GM12878 (cell line): ENCODE results near the gene SREK1. TPM values are rescaled to one million over a fixed set of nuclear protein-coding genes. Genes with fewer than 3 reads are reported as not detected.

ENCODE experiments used
- ATAC-seq: fragments of 200-7000 bp; cut with Tn5 transposase; 3 replicates; pipeline ENCODE4 v1.9.1; 2020; ENCODE audit warnings: mild to moderate bottlenecking, moderate library complexity
- BruUV-seq: library from RNA; stranded (reverse); fragments of 400-500 nt; replicated peaks from 2 replicates; lab custom pipeline; 2021; lab: Mats Ljungman, UMichigan
- CTCF ChIA-PET: fragments of 300-600 bp; sonication (Branson Sonifier 250); formaldehyde crosslinking; extraction: SDS; loops from one replicate; lab custom pipeline; 2021; ENCODE audit warnings: inconsistent platforms; lab: Yijun Ruan, JAX
- POLR2A ChIA-PET: fragments of 350-600 bp; formaldehyde crosslinking; extraction: SDS; loops from one replicate; lab custom pipeline; 2021; ENCODE audit warnings: inconsistent platforms; lab: Charles Lee
- RAD21 ChIA-PET: fragments of 300-600 bp; sonication (Branson Sonifier 250); formaldehyde crosslinking; loops from one replicate; lab custom pipeline; 2023; ENCODE audit warnings: antibody characterized with exemption; ENCODE audit not compliant: unreplicated experiment; lab: Charles Lee
- SMC1A ChIA-PET: fragments of 300-600 bp; sonication (Branson Sonifier 250); formaldehyde crosslinking; loops from one replicate; lab custom pipeline; 2023; ENCODE audit not compliant: unreplicated experiment, uncharacterized antibody; lab: Charles Lee
- DNase-seq: peaks from one replicate; pipeline ENCODE4 v3.0.0-alpha.2; 2011; ENCODE audit warnings: low read depth, low spot score
- FAIRE-seq: peaks from 3 replicates; lab custom pipeline; 2011; peaks lifted over from hg19 to GRCh38; lab: Jason Lieb, UNC
- H2AFZ ChIP-seq: 2 replicates; pipeline ENCODE4 v1.6.0; 2011; ENCODE audit warnings: low read depth, low read length, control low read depth; ENCODE audit not compliant: control insufficient read depth
- H3K27ac ChIP-seq: 2 replicates; pipeline ENCODE4 v1.5.1; 2011; ENCODE audit warnings: control low read depth; ENCODE audit not compliant: control insufficient read depth, insufficient read depth
- H3K27me3 ChIP-seq, 2 experiments: replicated peaks in 1 of 2; 2 replicates each; pipeline versions ENCODE4 v1.6.0 to v1.6.1; 2011; ENCODE audit warnings: low read length in 1 of 2; ENCODE audit not compliant: control insufficient read depth in 2 of 2, insufficient read depth in 2 of 2
- H3K36me3 ChIP-seq, 2 experiments: 2 replicates each; pipeline ENCODE4 v1.5.1; 2011; ENCODE audit warnings: low read length in 1 of 2; ENCODE audit not compliant: control insufficient read depth in 2 of 2, insufficient read depth in 2 of 2
- H3K4me1 ChIP-seq: 2 replicates; pipeline ENCODE4 v1.6.1; 2011; ENCODE audit warnings: mild to moderate bottlenecking, low read length, moderate library complexity, mixed read lengths; ENCODE audit not compliant: control insufficient read depth, insufficient read depth
- H3K4me2 ChIP-seq: 2 replicates; pipeline ENCODE4 v1.6.0; 2011; ENCODE audit warnings: control low read depth; ENCODE audit not compliant: control insufficient read depth, insufficient read depth
- H3K4me3 ChIP-seq: fragments of 200-600 bp; sonication (generic); 2 replicates; pipeline ENCODE4 v1.5.1; 2016
- H3K79me2 ChIP-seq: 2 replicates; pipeline ENCODE4 v1.6.0; 2011; ENCODE audit warnings: low read length; ENCODE audit not compliant: control insufficient read depth, insufficient read depth
- H3K9ac ChIP-seq: 2 replicates; pipeline ENCODE4 v1.8.0; 2011; ENCODE audit warnings: low read length, control low read depth, mixed read lengths; ENCODE audit not compliant: control insufficient read depth, insufficient read depth
- H3K9me3 ChIP-seq: replicated peaks from 3 replicates; pipeline ENCODE4 v1.5.1; 2011; ENCODE audit warnings: mild to moderate bottlenecking, low read length; ENCODE audit not compliant: control insufficient read depth, insufficient read depth
- H4K20me1 ChIP-seq: 2 replicates; pipeline ENCODE4 v1.6.0; 2011; ENCODE audit not compliant: control insufficient read depth, insufficient read depth
- BRCA1 ChIP-seq: IDR thresholded peaks from 2 replicates; pipeline ENCODE4 v1.6.1; 2011; ENCODE audit warnings: low read depth, low read length, improper control_type of control experiment
- CEBPB ChIP-seq, 2 experiments: fragments of 150-350 bp in 1 of 2; IDR thresholded peaks; 2 replicates each; pipeline ENCODE4 v1.6.1; 2012 to 2014; ENCODE audit warnings: low read depth in 2 of 2, low read length in 2 of 2, borderline replicate concordance in 1 of 2, inconsistent platforms in 1 of 2
- CHD1 ChIP-seq: IDR thresholded peaks from 2 replicates; pipeline ENCODE4 v1.6.1; 2012; ENCODE audit warnings: low read depth, low read length, improper control_type of control experiment
- GABPA ChIP-seq: IDR thresholded peaks from 2 replicates; pipeline ENCODE4 v1.6.1; 2014; ENCODE audit warnings: antibody characterized with exemption, low read depth, mild to moderate bottlenecking, inconsistent platforms
- IRF4 ChIP-seq: IDR thresholded peaks from 2 replicates; pipeline ENCODE4 v1.6.1; 2011; ENCODE audit warnings: low read depth, low read length
- MAX ChIP-seq: IDR thresholded peaks from 2 replicates; pipeline ENCODE4 v1.6.1; 2012; ENCODE audit warnings: low read depth, low read length, improper control_type of control experiment
- NBN ChIP-seq: fragments of 450-650 bp; IDR thresholded peaks from 2 replicates; pipeline ENCODE4 v1.6.1; 2016
- NR2F1 ChIP-seq: fragments of 450-650 bp; conservative IDR thresholded peaks from 2 replicates; pipeline ENCODE4 v1.6.1; 2017; ENCODE audit warnings: mild to moderate bottlenecking
- PAX8 ChIP-seq: fragments of 450-650 bp; IDR thresholded peaks from 2 replicates; pipeline ENCODE4 v1.6.1; 2017; ENCODE audit warnings: mild to moderate bottlenecking, moderate library complexity
- SMARCA5 ChIP-seq: fragments of 450-650 bp; IDR thresholded peaks from 2 replicates; pipeline ENCODE4 v1.6.1; 2017; ENCODE audit warnings: mild to moderate bottlenecking
- ZBTB40 ChIP-seq: fragments of 450-650 bp; IDR thresholded peaks from 2 replicates; pipeline ENCODE4 v1.6.1; 2016; ENCODE audit warnings: mild to moderate bottlenecking, moderate library complexity, borderline replicate concordance
- ZNF24 ChIP-seq: fragments of 450-650 bp; IDR thresholded peaks from 2 replicates; pipeline ENCODE4 v1.6.1; 2017; ENCODE audit warnings: antibody characterized with exemption, mild to moderate bottlenecking
- ZNF622 ChIP-seq: fragments of 450-650 bp; IDR thresholded peaks from 2 replicates; pipeline ENCODE4 v1.6.1; 2017; ENCODE audit warnings: mild to moderate bottlenecking, inconsistent platforms
- WGBS: methylation state at CpG from one replicate; pipeline ENCODE4 v1.1.6; 2016; ENCODE audit warnings: low lambda C conversion rate; ENCODE audit not compliant: insufficient replicate concordance, insufficient coverage; ENCODE audit errors: missing lambda C conversion rate; 5-methylcytosine and 5-hydroxymethylcytosine counted together
- in situ Hi-C: fragments of 300-500 bp; cut with MboI; formaldehyde crosslinking; loops from 9 replicates; pipeline ENCODE4 v1.14.3; 2018; ENCODE audit warnings: mixed read lengths
- intact Hi-C: fragments of 100-400 bp; cut with micrococcal nuclease; formaldehyde crosslinking; loops from one replicate; pipeline ENCODE4 v1.14.2; 2022; ENCODE audit not compliant: unreplicated experiment
- polyA plus RNA-seq, 11 experiments: library from polyadenylated mRNA; depleted of rRNA in 4 of 11; unstranded in 6 of 11; stranded (reverse) in 5 of 11; fragments of >200 nt; fragmentation: Nextera tagmentation in 4 of 11; fragmentation: Illumina TruSeq in 1 of 11; extraction: Ambion mirVana in 4 of 11; extraction: Trizol in 1 of 11; gene quantifications; 1 replicate in 1 of 11; 2 replicates in 10 of 11; pipeline versions ENCODE4 v1.2.1 to v1.2.3, GENCODE V29; 2011 to 2016; ENCODE audit warnings: inconsistent platforms in 2 of 11, missing spikeins in 2 of 11, low read depth in 1 of 11
- total RNA-seq, 4 experiments: library from RNA; depleted of rRNA in 3 of 4; stranded (reverse); fragments of >200 nt in 3 of 4; fragmentation: Illumina TruSeq in 1 of 4; extraction: Trizol in 1 of 4; gene quantifications; 2 replicates each; pipeline versions ENCODE4 v1.2.1 to v1.2.3, GENCODE V29; 2013 to 2021

SREK1 gene
- total and polyA plus RNA-seq, 10 of the 15 experiments (the other 5 are each of a cell fraction or from before 2014, with no cell fraction given), result 30.7 to 100 (median 61.5) TPM

- ChIA-PET SMC1A (interaction anchor here (2.3 kb wide), 1 partner anchor 14 kb away, joined by 4 read pairs; no protein-coding TSS in a partner anchor), RAD21 (no interaction called here), CTCF (no interaction called here), POLR2A (no interaction called here)
- ATAC-seq, result no peak
- Histone ChIP-seq H3K79me2 (peaks cover 2% of the 10 kb centered on the region), H3K9ac (no peak overlapping the region), H3K27ac (no peak overlapping the region), H3K9me3 (no peaks in the 10 kb centered on the region), H3K4me1 (no peaks in the 10 kb centered on the region), H3K4me2 (no peak overlapping the region), H4K20me1 (no peaks in the 10 kb centered on the region), H3K36me3 (peaks cover 0 to 46% of the 10 kb centered on the region in 2 experiments), H3K27me3 (no peaks in the 10 kb centered on the region), H2AFZ (no peak overlapping the region), H3K4me3 (no peak overlapping the region)
- TF ChIP-seq ZNF622 (no peak), BRCA1 (no peak), NR2F1 (no peak), SMARCA5 (no peak), CHD1 (no peak), MAX (no peak), ZBTB40 (no peak), ZNF24 (no peak), GABPA (no peak), NBN (no peak), IRF4 (no peak), CEBPB (IDR thresholded peaks at IDR 0.05; ENCODE audit: borderline replicate concordance in 1 of 2, low read depth in 2 of 2, low read length in 2 of 2) (no peak), PAX8 (no peak)
- BruUV-seq, result no TSS peak
- no peak for DNase-seq
- intact Hi-C loops (no loop called here), in situ Hi-C loops (no loop called here)
- 97% methylated on average over 5 of the region's 5 CpGs for WGBS
- no peak for FAIRE-seq
These were observed 17.3 kb downstream of the SREK1 start for GRCh38 chr5:66161356-66161755.
